SK-N-SH (cell line): Measurements from ENCODE around the gene MTHFS. TPM values are rescaled to one million over a fixed set of nuclear protein-coding genes. Genes with fewer than 3 reads are reported as not detected.

Source experiments
- CTCF ChIA-PET: fragments of 300-600, 350-600 bp; formaldehyde crosslinking; extraction: SDS; loops from one replicate; lab custom pipeline; 2021; lab: Yijun Ruan, JAX
- POLR2A ChIA-PET: fragments of 350-600 bp; sonication (Branson Sonifier 250); formaldehyde crosslinking; extraction: SDS; loops from one replicate; lab custom pipeline; 2020; ENCODE audit warnings: antibody characterized with exemption, inconsistent platforms; lab: Yijun Ruan, JAX
- DNase-seq: peaks from one replicate; pipeline ENCODE4 v3.0.0; 2012
- H2AFZ ChIP-seq: fragments of 200-600 bp; sonication (generic); 2 replicates; pipeline ENCODE4 v1.8.1; 2016; ENCODE audit warnings: antibody characterized with exemption, mild to moderate bottlenecking, low read depth
- H3F3A ChIP-seq: fragments of 200-600 bp; sonication (generic); replicated peaks from 2 replicates; pipeline ENCODE3; 2016; ENCODE audit warnings: antibody characterized with exemption, mild to moderate bottlenecking; ENCODE audit not compliant: insufficient read depth
- H3K27ac ChIP-seq, 2 experiments: fragments of 200-500 bp in 1 of 2; fragments of 200-600 bp in 1 of 2; sonication (Bioruptor generic) in 1 of 2; sonication (generic), shearing (Covaris generic) in 1 of 2; 2 replicates each; pipeline versions ENCODE4 v1.5.1 to v1.6.1; 2014 to 2016; ENCODE audit warnings: low read depth in 2 of 2, inconsistent platforms in 1 of 2, low read length in 1 of 2, mild to moderate bottlenecking in 1 of 2, mixed read lengths in 1 of 2
- H3K27me3 ChIP-seq: fragments of 200-600 bp; sonication (generic), shearing (Covaris generic); 2 replicates; pipeline ENCODE4 v1.6.1; 2016; ENCODE audit warnings: mixed run types; ENCODE audit not compliant: insufficient read depth
- H3K36me3 ChIP-seq, 2 experiments: fragments of 200-500 bp in 1 of 2; fragments of 200-600 bp in 1 of 2; sonication (Bioruptor generic) in 1 of 2; sonication (generic) in 1 of 2; replicated peaks in 1 of 2; 2 replicates each; pipeline versions ENCODE3 to v1.5.1; 2014 to 2016; ENCODE audit warnings: low read length in 1 of 2, mild to moderate bottlenecking in 1 of 2; ENCODE audit not compliant: insufficient read depth in 2 of 2, control insufficient read depth in 1 of 2
- H3K4me1 ChIP-seq, 2 experiments: fragments of 200-500 bp in 1 of 2; fragments of 200-600 bp in 1 of 2; sonication (Bioruptor generic) in 1 of 2; sonication (generic), shearing (Covaris generic) in 1 of 2; 2 replicates each; pipeline versions ENCODE4 v1.5.1 to v1.6.1; 2014 to 2016; ENCODE audit warnings: low read depth in 1 of 2, low read length in 1 of 2, mixed run types in 1 of 2; ENCODE audit not compliant: insufficient read depth in 2 of 2, control insufficient read depth in 1 of 2
- H3K4me2 ChIP-seq: fragments of 200-600 bp; sonication (generic), shearing (Covaris generic); 2 replicates; pipeline ENCODE4 v1.6.1; 2017; ENCODE audit warnings: mixed run types
- H3K4me3 ChIP-seq, 2 experiments: fragments of 200-500 bp in 1 of 2; fragments of 200-600 bp in 1 of 2; sonication (Bioruptor generic) in 1 of 2; sonication (generic), shearing (Covaris generic) in 1 of 2; 2 replicates each; pipeline versions ENCODE4 v1.5.1 to v1.8.1; 2014 to 2016; ENCODE audit warnings: low read depth in 2 of 2, inconsistent platforms in 1 of 2, low read length in 1 of 2, mild to moderate bottlenecking in 1 of 2, mixed read lengths in 1 of 2, moderate library complexity in 1 of 2
- H3K79me2 ChIP-seq: fragments of 200-600 bp; sonication (generic); 2 replicates; pipeline ENCODE4 v1.8.1; 2017; ENCODE audit warnings: mild to moderate bottlenecking; ENCODE audit not compliant: insufficient read depth
- H3K9ac ChIP-seq: fragments of 200-600 bp; sonication (generic); 2 replicates; pipeline ENCODE4 v1.6.1; 2017; ENCODE audit warnings: mixed run types
- H3K9me2 ChIP-seq: fragments of 200-600 bp; sonication (generic); 2 replicates; pipeline ENCODE4 v1.6.1; 2017; ENCODE audit warnings: mixed run types
- H3K9me3 ChIP-seq: fragments of 200-600 bp; sonication (generic); 2 replicates; pipeline ENCODE4 v1.6.1; 2017; ENCODE audit warnings: mixed run types, mild to moderate bottlenecking, moderate library complexity
- H4K20me1 ChIP-seq: fragments of 200-600 bp; sonication (generic); 2 replicates; pipeline ENCODE4 v1.6.1; 2017; ENCODE audit warnings: mild to moderate bottlenecking, mixed run types; ENCODE audit not compliant: insufficient read depth
- EZH2phosphoT487 ChIP-seq: fragments of 200-600 bp; sonication (generic); IDR thresholded peaks from 2 replicates; pipeline ENCODE4 v1.6.1; 2017; ENCODE audit warnings: low read depth, mixed run types, mild to moderate bottlenecking, antibody characterized with exemption, moderate library complexity, borderline replicate concordance
- FOSL2 ChIP-seq: IDR thresholded peaks from 2 replicates; pipeline ENCODE4 v1.4.0; 2012; ENCODE audit warnings: low read depth, mild to moderate bottlenecking, moderate library complexity, borderline replicate concordance
- FOXJ3 ChIP-seq: sonication (generic); formaldehyde crosslinking; IDR thresholded peaks from 2 replicates; pipeline ENCODE4 v1.5.1; 2020; ENCODE audit warnings: mild to moderate bottlenecking, missing genetic modification reagents
- MEF2A ChIP-seq: IDR thresholded peaks from 2 replicates; pipeline ENCODE4 v1.4.0; 2012; ENCODE audit warnings: low read depth, borderline replicate concordance
- MXI1 ChIP-seq: IDR thresholded peaks from 2 replicates; pipeline ENCODE4 v1.6.1; 2012; ENCODE audit warnings: mild to moderate bottlenecking, low read depth, low read length, improper control_type of control experiment
- NRF1 ChIP-seq: IDR thresholded peaks from 2 replicates; pipeline ENCODE4 v1.6.1; 2012; ENCODE audit warnings: low read depth, mild to moderate bottlenecking, low read length
- RAD21 ChIP-seq: IDR thresholded peaks from 2 replicates; pipeline ENCODE4 v1.6.1; 2012; ENCODE audit warnings: mild to moderate bottlenecking, low read length
- RXRA ChIP-seq: IDR thresholded peaks from 2 replicates; pipeline ENCODE4 v1.4.0; 2012; ENCODE audit warnings: low read depth, mild to moderate bottlenecking, borderline replicate concordance
- YY1 ChIP-seq: IDR thresholded peaks from 2 replicates; pipeline ENCODE4 v1.4.0; 2012; ENCODE audit warnings: low read depth, mild to moderate bottlenecking
- WGBS: methylation state at CpG from one replicate; pipeline ENCODE4 v1.1.6; 2017; ENCODE audit warnings: low lambda C conversion rate; 5-methylcytosine and 5-hydroxymethylcytosine counted together
- polyA plus RNA-seq, 3 experiments: library from polyadenylated mRNA; depleted of rRNA; stranded (reverse); fragments of >200 nt; gene quantifications; 2 replicates each; pipeline ENCODE4 v1.2.3, GENCODE V29; 2012
- TF ChIP-seq, protein P1 (sequence below): fragments of 200-600 bp; sonication (generic); IDR thresholded peaks from 2 replicates; pipeline ENCODE4 v1.6.1; 2017; ENCODE audit warnings: antibody characterized with exemption, mild to moderate bottlenecking, moderate library complexity
- TF ChIP-seq, protein P2 (sequence below): IDR thresholded peaks from 2 replicates; pipeline ENCODE4; 2012

Gene MTHFS
- polyA plus RNA-seq, 1 of the 3 experiments (the other 2 are of a cell fraction), result 21.9 TPM

DNA sequence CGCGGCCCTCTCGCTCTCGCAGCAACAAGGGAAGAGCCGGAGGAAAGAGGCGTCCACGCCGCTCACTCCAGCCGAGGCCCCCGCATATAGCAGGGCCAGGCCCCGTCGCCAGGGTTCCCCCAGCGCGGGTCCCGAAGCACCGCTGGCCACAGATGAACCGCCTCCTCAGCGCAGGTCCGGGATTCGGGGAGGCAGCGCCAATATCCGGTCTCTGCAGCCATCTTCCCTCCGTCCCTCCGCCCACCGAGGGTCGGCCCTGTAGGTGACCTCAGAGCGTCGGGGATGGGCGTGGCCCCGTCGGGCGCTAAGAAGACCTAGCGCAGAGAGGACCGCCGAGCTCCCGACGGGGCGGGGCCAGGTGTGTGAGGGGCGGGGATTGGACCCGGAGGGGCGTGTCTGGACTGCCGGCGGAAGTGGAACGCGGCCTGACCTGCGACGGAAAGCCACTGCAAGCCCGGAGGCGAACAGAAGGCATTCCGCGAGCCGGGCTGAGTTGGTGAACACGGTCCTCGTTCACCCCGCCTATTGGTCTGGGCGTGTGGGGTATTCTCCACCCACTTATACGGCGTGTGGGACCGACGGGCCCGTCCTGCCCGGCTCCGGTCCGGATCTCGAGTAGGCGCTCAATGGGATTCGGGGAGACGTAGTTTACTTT is 26.8 kb upstream of the MTHFS start (continued):
- TF ChIP-seq YY1, result peak; percentile 85
- no peak for TF ChIP-seq FOSL2
- no peak for TF ChIP-seq RXRA
- no peak for TF ChIP-seq MEF2A
- TF ChIP-seq MXI1, result peak; percentile 57; the same call in 1 of the 2 replicates
- no peak for TF ChIP-seq FOXJ3 (CRISPR knock-in tag)
- TF ChIP-seq, protein P1, sequence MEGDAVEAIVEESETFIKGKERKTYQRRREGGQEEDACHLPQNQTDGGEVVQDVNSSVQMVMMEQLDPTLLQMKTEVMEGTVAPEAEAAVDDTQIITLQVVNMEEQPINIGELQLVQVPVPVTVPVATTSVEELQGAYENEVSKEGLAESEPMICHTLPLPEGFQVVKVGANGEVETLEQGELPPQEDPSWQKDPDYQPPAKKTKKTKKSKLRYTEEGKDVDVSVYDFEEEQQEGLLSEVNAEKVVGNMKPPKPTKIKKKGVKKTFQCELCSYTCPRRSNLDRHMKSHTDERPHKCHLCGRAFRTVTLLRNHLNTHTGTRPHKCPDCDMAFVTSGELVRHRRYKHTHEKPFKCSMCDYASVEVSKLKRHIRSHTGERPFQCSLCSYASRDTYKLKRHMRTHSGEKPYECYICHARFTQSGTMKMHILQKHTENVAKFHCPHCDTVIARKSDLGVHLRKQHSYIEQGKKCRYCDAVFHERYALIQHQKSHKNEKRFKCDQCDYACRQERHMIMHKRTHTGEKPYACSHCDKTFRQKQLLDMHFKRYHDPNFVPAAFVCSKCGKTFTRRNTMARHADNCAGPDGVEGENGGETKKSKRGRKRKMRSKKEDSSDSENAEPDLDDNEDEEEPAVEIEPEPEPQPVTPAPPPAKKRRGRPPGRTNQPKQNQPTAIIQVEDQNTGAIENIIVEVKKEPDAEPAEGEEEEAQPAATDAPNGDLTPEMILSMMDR, result no peak
- TF ChIP-seq RAD21, result no peak
- TF ChIP-seq NRF1, result peak; percentile 1; the same call in 1 of the 2 replicates

DNA sequence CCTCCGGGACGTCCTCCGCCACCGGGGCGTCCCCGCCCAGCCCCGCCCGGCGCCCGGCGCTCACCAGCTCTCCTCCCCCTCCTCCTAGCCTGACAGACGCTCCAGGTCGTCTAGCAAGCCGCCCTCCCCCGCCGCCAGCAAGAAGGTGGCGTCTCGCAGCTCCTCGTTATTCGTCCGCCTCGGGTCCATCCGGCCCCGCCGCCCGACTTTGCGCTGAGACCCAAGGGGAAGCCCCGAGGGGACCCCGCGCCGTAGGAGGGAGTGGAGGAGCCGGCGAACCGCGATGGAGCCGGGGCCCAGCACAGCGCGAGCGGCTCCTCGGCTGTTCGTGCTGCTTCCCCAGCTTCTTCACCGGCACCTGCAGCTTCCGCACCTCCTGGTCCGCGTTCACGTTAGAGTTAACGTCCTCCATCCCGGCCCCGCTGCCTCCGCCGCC is 26.3 kb upstream of the MTHFS start:
- DNase-seq, result peak; percentile 88
- ChIA-PET POLR2A (interaction anchor here (0.7 to 1.6 kb wide), 4 partner anchors 12 to 542 kb away, joined by 3 to 12 read pairs (median 6); partner anchors contain the start of gene MTHFS), CTCF (interaction anchor here (1.2 to 2.7 kb wide), 3 partner anchors 70 to 72 kb away, joined by 4 to 11 read pairs (median 6); no protein-coding TSS in a partner anchor)
- Histone ChIP-seq H3K79me2 (peaks cover 33% of the 10 kb centered on the region), H2AFZ (peak overlapping the region; percentile 99), H3K36me3 (peaks cover 5 to 28% of the 10 kb centered on the region in 2 experiments), H3F3A (peaks cover 18% of the 10 kb centered on the region), H3K27me3 (no peaks in the 10 kb centered on the region), H3K4me1 (no peaks in the 10 kb centered on the region; a peak in 2 of 4 replicates), H3K27ac (peak overlapping the region; percentile 88 to 96), H3K9me3 (peaks cover 8% of the 10 kb centered on the region; the same call in 1 of the 2 replicates), H4K20me1 (no peaks in the 10 kb centered on the region), H3K9me2 (no peaks in the 10 kb centered on the region), H3K4me2 (peak overlapping the region; percentile 87), H3K4me3 (peak overlapping the region; percentile 95 to 98), H3K9ac (peak overlapping the region; percentile 94)
- TF ChIP-seq EZH2phosphoT487, result no peak
- TF ChIP-seq, protein P2, sequence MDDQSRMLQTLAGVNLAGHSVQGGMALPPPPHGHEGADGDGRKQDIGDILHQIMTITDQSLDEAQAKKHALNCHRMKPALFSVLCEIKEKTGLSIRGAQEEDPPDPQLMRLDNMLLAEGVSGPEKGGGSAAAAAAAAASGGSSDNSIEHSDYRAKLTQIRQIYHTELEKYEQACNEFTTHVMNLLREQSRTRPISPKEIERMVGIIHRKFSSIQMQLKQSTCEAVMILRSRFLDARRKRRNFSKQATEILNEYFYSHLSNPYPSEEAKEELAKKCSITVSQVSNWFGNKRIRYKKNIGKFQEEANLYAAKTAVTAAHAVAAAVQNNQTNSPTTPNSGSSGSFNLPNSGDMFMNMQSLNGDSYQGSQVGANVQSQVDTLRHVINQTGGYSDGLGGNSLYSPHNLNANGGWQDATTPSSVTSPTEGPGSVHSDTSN, result 0 out of 2 replicates have a peak, but pooled peaks have one; percentile 0
- 0% methylated on average over 14 of the region's 51 CpGs for WGBS
